Measurements from ENCODE around the gene PPP1R12B. TPM values are rescaled to one million over a fixed set of nuclear protein-coding genes. Genes with fewer than 3 reads are reported as not detected.

PPP1R12B gene
- total RNA-seq, 1 donor from 2014 or later = 61.6 TPM

DNA sequence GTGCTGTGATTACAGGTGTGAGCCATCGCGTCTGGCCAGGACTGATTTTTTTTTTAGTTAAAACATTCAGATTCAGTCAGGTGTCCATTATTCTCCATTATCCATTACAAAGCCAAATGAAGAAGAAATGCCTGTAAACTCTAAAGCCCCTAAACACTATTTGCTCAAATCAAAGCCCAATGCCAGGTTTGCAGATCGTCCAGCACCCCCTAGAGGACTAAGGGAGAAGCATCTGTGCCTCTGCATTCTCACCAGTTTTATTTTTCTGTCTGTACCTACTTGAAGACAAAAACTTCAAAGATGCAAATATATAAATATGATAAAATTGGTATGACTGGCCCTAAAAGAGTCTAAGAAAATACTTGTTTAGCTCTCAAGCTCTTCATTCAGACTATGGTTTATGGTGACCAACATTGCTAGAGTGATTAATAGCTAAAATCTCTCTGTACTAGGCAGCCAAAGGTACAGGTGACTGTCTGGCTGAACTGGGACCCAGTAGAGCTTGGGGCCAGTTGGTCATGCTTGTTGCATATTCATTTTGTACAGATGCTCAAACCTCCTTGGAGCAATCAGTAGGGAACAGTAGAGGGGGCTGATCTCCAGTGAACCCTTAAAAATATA lies 223.3 kb downstream of the PPP1R12B start:
- peaks cover 2% of the 10 kb centered on the region for H3K36me3 Mint-ChIP-seq

DNA sequence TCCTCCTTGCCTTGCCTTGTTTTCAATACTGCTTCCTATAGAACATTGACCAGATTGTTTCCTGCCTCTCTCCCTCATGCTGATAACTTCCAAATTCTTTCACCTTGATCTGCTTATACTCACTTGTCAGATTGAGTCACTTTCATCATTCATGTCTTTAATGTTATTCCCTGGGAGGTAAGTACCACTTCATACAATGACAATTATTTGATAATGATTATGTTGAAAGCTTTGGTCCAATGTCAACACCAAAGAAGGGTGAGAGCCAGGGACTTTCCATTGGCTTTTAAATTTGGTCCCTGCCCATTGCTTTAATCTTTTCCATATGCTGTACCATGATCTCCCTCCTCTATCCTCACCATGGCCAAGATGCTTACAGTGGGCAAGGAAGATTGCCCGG lies 224.4 kb downstream of the PPP1R12B start:
- H3K27ac Mint-ChIP-seq = no peak overlapping the region
- H3K4me3 Mint-ChIP-seq = no peak overlapping the region

More for the DNA sequence above, 223.3 kb downstream of the PPP1R12B start:
- H3K4me1 Mint-ChIP-seq = peaks cover 36% of the 10 kb centered on the region
- H3K27me3 Mint-ChIP-seq (ENCODE audit: low read depth) = no peaks in the 10 kb centered on the region
- H3K9me3 Mint-ChIP-seq = no peaks in the 10 kb centered on the region
- H3K27ac Mint-ChIP-seq = no peak overlapping the region
- no peak for DNase-seq (ENCODE audit: low spot score in 2 of 2, unreplicated experiment in 2 of 2)
- TF ChIP-seq, protein P1, sequence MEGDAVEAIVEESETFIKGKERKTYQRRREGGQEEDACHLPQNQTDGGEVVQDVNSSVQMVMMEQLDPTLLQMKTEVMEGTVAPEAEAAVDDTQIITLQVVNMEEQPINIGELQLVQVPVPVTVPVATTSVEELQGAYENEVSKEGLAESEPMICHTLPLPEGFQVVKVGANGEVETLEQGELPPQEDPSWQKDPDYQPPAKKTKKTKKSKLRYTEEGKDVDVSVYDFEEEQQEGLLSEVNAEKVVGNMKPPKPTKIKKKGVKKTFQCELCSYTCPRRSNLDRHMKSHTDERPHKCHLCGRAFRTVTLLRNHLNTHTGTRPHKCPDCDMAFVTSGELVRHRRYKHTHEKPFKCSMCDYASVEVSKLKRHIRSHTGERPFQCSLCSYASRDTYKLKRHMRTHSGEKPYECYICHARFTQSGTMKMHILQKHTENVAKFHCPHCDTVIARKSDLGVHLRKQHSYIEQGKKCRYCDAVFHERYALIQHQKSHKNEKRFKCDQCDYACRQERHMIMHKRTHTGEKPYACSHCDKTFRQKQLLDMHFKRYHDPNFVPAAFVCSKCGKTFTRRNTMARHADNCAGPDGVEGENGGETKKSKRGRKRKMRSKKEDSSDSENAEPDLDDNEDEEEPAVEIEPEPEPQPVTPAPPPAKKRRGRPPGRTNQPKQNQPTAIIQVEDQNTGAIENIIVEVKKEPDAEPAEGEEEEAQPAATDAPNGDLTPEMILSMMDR (IDR thresholded peaks at IDR 0.05; ENCODE audit: unreplicated experiment) = peak; percentile 70
- no peak overlapping the region for H3K4me3 Mint-ChIP-seq

DNA sequence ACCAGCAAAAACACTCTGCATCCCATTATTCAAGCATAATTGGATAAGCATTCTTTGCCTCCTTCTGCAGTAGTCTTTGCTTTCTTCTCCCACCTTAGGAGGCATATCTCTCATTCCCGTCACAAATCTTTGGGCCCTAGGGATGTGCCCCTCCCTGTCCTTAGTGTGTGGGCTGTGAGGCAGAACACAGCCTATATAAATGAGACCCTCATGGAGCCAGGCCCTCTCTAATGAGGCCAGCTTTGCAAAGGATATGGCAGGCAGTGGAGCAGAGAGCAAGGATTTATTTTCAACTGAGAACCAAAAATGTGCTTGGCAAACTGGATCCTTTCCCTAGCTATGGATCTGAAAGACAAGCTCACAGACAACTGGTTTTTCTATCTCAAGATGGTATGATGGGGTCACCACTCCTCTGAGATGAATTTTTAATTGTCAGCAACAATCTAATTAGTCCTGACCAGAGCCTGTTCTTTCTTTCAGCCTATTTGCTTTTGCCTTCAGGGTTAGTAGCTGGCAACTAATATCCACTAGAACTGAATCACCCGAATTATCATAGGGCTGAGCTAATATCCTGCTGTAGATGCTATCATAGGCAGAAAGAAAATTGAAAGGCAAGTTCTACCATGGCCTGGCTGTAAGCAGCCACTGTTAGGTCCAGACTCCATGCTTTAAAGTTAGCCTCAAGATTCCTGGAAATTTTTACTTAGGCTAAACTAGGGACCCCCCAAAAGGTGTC lies 227.6 kb downstream of the PPP1R12B start:
- H3K36me3 Mint-ChIP-seq = peaks cover 7% of the 10 kb centered on the region
- peak overlapping the region; percentile 75 for H3K27ac Mint-ChIP-seq
- DNase-seq (ENCODE audit: low spot score in 2 of 2, unreplicated experiment in 2 of 2) = no peak

More for the DNA sequence above, 224.4 kb downstream of the PPP1R12B start:
- TF ChIP-seq, protein P1 (IDR thresholded peaks at IDR 0.05; ENCODE audit: unreplicated experiment) = no peak
- no peak for DNase-seq (ENCODE audit: low spot score in 2 of 2, unreplicated experiment in 2 of 2)
- Mint-ChIP-seq H3K9me3 (no peaks in the 10 kb centered on the region), H3K4me1 (peaks cover 38% of the 10 kb centered on the region), H3K36me3 (peaks cover 2% of the 10 kb centered on the region), H3K27me3 (ENCODE audit: low read depth) (no peaks in the 10 kb centered on the region)

DNA sequence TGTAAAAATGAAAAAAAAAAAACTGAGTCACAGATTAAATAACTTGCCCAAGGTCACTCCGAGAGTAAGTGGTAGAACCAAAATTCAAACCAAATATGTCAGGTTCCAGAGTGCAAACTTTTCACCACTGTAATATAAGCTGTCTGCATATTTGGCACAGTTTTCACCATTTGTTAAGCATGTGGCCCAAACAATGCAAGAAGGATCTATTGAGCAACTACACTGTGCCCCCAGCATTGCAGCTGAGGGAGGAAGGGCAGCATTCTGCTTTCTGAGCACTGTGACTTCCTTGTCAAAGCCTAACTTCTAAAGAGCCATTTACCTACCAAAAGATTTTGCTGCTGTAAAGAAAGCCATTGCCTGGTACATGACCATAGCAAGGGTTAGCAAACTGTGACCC lies 228.3 kb downstream of the PPP1R12B start:
- Mint-ChIP-seq H3K4me3 (no peak overlapping the region), H3K4me1 (peaks cover 59% of the 10 kb centered on the region), H3K27ac (peak overlapping the region; percentile 90), H3K36me3 (peaks cover 12% of the 10 kb centered on the region), H3K9me3 (no peaks in the 10 kb centered on the region), H3K27me3 (ENCODE audit: low read depth) (no peaks in the 10 kb centered on the region)
- no peak for DNase-seq (ENCODE audit: low spot score in 2 of 2, unreplicated experiment in 2 of 2)
- TF ChIP-seq, protein P1 (IDR thresholded peaks at IDR 0.05; ENCODE audit: unreplicated experiment) = no peak

More for the DNA sequence above, 227.6 kb downstream of the PPP1R12B start:
- H3K4me1 Mint-ChIP-seq = peaks cover 53% of the 10 kb centered on the region
- TF ChIP-seq, protein P1 (IDR thresholded peaks at IDR 0.05; ENCODE audit: unreplicated experiment) = no peak
- H3K9me3 Mint-ChIP-seq = no peaks in the 10 kb centered on the region
- no peaks in the 10 kb centered on the region for H3K27me3 Mint-ChIP-seq (ENCODE audit: low read depth)
- no peak overlapping the region for H3K4me3 Mint-ChIP-seq

DNA sequence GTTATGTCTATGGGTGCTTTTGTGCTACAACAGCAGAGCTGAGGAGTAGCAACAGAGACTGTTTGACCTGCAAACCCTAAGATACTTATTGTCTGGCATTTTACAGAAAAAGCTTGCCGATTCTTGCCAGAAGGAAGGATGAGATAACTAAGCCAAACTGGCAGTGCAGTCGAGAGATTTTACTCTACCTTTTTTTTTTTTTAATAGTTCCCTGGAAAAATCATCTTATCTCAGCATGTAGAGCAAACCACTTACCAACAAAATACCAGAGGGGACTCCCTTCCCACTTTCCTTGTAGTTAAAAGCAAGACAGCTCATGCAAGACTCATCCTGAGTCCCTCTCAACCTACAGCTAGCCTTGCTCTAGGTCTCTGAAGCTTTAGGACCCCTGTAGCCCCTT lies 228.9 kb downstream of the PPP1R12B start:
- no peak for DNase-seq (ENCODE audit: low spot score in 2 of 2, unreplicated experiment in 2 of 2)
- Mint-ChIP-seq H3K27me3 (ENCODE audit: low read depth) (no peaks in the 10 kb centered on the region), H3K9me3 (no peaks in the 10 kb centered on the region), H3K36me3 (peaks cover 12% of the 10 kb centered on the region), H3K4me3 (no peak overlapping the region), H3K27ac (peak overlapping the region; percentile 90), H3K4me1 (peaks cover 62% of the 10 kb centered on the region)
- TF ChIP-seq, protein P1 (IDR thresholded peaks at IDR 0.05; ENCODE audit: unreplicated experiment) = no peak

Data from mesothelial cell of epicardium (in vitro differentiated cells).